IMR-90 (cell line): ENCODE data around the gene EMSY.

Experiments
- CEBPB ChIP-seq: IDR thresholded peaks from 2 replicates; pipeline ENCODE4 v1.6.1; 2012; ENCODE audit warnings: low read depth, low read length, improper control_type of control experiment
- CHD1 ChIP-seq: IDR thresholded peaks from 2 replicates; pipeline ENCODE4 v1.6.1; 2012; ENCODE audit warnings: low read depth, low read length, improper control_type of control experiment
- CTCF ChIP-seq: conservative IDR thresholded peaks from 2 replicates; pipeline ENCODE4 v1.5.1; 2012; ENCODE audit warnings: mild to moderate bottlenecking, low read depth, low read length, improper control_type of control experiment
- FOS ChIP-seq: fragments of 150-350 bp; IDR thresholded peaks from 2 replicates; pipeline ENCODE4 v1.6.1; 2016; ENCODE audit warnings: low read depth, low read length
- MAFK ChIP-seq: IDR thresholded peaks from 2 replicates; pipeline ENCODE4 v1.6.1; 2012; ENCODE audit warnings: low read depth, low read length, improper control_type of control experiment
- MXI1 ChIP-seq: IDR thresholded peaks from 2 replicates; pipeline ENCODE4 v1.6.1; 2012; ENCODE audit warnings: low read depth, mild to moderate bottlenecking, low read length, moderate library complexity, borderline replicate concordance
- POLR2A ChIP-seq: IDR thresholded peaks from 2 replicates; pipeline ENCODE4 v1.6.1; 2012; ENCODE audit warnings: mild to moderate bottlenecking, low read depth, low read length
- RAD21 ChIP-seq: IDR thresholded peaks from 2 replicates; pipeline ENCODE4 v1.6.1; 2012; ENCODE audit warnings: low read length, improper control_type of control experiment
- RCOR1 ChIP-seq: IDR thresholded peaks from 2 replicates; pipeline ENCODE4 v1.6.1; 2012; ENCODE audit warnings: mild to moderate bottlenecking, low read length, improper control_type of control experiment; ENCODE audit not compliant: insufficient replicate concordance
- RFX5 ChIP-seq: IDR thresholded peaks from 2 replicates; pipeline ENCODE4 v1.8.0; 2012; ENCODE audit warnings: low read depth, mild to moderate bottlenecking, low read length, moderate library complexity
- SMC3 ChIP-seq: fragments of 150-350 bp; IDR thresholded peaks from 2 replicates; pipeline ENCODE4 v1.6.1; 2016; ENCODE audit warnings: low read depth, mild to moderate bottlenecking, antibody characterized with exemption, low read length, moderate library complexity
- USF2 ChIP-seq: fragments of 150-350 bp; IDR thresholded peaks from 2 replicates; pipeline ENCODE4 v1.6.1; 2017; ENCODE audit warnings: mild to moderate bottlenecking, antibody characterized with exemption, low read length, low read depth

- TF ChIP-seq CTCF = no peak; the same call in 1 of the 2 replicates
- no peak for TF ChIP-seq POLR2A
- no peak for TF ChIP-seq MAFK
- TF ChIP-seq RCOR1 = no peak
- TF ChIP-seq CEBPB = no peak
- no peak for TF ChIP-seq RFX5
- TF ChIP-seq SMC3 = no peak
- TF ChIP-seq USF2 = no peak
- no peak for TF ChIP-seq CHD1
- 0 out of 2 replicates have a peak, but pooled peaks have one; percentile 1 for TF ChIP-seq FOS
- no peak for TF ChIP-seq MXI1
- TF ChIP-seq RAD21 = no peak
These were observed 154.5 kb downstream of the EMSY start for GRCh38 chr11:76599041-76600013.
